ENCODE measurements around the gene MTA1.

DNA sequence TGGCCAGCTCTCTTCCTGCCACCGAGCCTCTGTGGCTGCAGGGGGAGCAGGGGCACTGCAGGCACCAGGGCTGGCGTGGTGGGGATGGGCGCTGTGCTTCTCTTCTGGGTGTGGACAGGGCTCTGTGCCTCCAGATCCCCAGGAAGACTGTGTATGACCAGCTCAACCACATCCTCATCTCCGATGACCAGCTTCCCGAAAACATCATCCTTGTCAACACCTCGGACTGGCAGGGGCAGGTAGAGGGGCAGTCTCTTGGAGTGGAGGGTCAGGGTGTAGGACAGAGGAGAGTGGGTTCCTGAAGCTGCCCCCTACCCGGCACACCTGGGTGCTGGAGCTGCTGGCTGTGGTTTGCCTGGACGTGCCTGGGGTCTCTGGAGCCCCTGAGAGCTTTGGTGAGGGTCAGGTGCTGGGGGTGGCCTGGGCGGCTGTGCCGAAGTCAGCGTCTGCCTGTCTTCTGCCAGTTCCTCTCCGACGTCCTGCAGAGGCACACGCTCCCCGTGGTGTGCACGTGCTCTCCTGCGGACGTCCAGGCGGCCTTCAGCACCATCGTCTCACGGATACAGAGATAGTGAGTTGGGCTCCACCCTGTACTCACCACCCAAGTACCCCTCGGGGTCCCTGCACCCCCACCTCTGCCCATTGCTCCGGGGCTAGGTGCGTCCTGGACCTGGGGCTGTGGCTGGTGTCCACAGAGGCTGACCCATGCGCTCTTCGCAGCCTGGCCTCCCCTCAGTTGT, 37.1 kb upstream of the MTA1 start:
- TF ChIP-seq, protein P1, sequence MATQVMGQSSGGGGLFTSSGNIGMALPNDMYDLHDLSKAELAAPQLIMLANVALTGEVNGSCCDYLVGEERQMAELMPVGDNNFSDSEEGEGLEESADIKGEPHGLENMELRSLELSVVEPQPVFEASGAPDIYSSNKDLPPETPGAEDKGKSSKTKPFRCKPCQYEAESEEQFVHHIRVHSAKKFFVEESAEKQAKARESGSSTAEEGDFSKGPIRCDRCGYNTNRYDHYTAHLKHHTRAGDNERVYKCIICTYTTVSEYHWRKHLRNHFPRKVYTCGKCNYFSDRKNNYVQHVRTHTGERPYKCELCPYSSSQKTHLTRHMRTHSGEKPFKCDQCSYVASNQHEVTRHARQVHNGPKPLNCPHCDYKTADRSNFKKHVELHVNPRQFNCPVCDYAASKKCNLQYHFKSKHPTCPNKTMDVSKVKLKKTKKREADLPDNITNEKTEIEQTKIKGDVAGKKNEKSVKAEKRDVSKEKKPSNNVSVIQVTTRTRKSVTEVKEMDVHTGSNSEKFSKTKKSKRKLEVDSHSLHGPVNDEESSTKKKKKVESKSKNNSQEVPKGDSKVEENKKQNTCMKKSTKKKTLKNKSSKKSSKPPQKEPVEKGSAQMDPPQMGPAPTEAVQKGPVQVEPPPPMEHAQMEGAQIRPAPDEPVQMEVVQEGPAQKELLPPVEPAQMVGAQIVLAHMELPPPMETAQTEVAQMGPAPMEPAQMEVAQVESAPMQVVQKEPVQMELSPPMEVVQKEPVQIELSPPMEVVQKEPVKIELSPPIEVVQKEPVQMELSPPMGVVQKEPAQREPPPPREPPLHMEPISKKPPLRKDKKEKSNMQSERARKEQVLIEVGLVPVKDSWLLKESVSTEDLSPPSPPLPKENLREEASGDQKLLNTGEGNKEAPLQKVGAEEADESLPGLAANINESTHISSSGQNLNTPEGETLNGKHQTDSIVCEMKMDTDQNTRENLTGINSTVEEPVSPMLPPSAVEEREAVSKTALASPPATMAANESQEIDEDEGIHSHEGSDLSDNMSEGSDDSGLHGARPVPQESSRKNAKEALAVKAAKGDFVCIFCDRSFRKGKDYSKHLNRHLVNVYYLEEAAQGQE (IDR thresholded peaks at IDR 0.05; ENCODE audit: insufficient read depth in 1 of 2, low read depth in 2 of 2, low read length in 2 of 2), result no peak
- TF ChIP-seq FOXP2 (optimal IDR thresholded peaks at IDR 0.05; ENCODE audit: borderline replicate concordance, extremely low read depth, extremely low read length, insufficient read depth) (no peak), SIN3A (IDR thresholded peaks at IDR 0.05; ENCODE audit: borderline replicate concordance, insufficient read depth, low read length) (no peak), TAF1 (IDR thresholded peaks at IDR 0.05; ENCODE audit: borderline replicate concordance, insufficient read depth, low read length) (no peak)

Measured in PFSK-1 (cell line).